Measurements from ENCODE around the gene DNALI1. TPM values are rescaled to one million over a fixed set of nuclear protein-coding genes. Genes with fewer than 3 reads are reported as not detected.

The DNALI1 gene
- total and polyA plus RNA-seq, 10 of the 15 experiments (the other 5 are each of a cell fraction or from before 2014, with no cell fraction given), result 0.03 to 0.13 (median 0.05) TPM; not detected in 7

DNA sequence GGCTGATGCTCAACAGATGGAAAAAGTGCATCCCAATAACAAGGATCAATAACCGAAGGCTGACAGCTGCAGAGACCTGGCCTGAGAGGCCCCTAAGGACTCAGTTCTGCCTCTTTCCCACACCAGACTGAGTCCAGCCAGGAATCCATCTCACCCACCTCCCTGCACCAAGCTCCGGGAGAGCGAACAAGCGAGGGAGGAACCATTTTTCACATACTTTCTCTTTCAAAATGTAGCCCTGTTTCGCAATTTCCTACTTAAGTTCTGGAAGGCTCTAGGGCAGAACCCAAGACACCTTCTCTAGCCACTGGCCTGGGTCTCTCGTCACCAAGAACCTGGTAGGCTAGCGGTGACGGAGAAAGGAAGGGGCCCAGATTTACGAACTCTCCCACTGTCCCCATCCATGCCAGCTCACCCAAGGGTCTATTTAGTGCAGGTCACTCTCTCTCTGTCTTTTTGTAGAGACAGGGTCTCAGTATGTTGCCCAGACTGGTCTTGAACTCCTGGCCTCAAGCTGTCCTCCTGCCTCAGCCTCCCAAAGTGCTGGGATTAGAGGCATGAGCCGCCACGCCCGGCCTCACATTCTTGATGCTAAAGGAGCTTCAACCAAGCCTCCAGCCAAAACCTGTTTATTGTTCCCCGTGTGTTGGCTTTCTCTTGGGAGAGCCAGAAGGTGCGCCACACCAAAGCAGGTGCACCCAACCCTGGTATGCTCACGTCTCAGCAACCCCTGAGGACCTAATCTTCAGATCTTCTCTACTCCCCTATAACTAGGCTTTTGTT lies 49.9 kb downstream of the DNALI1 start (continued):
- TF ChIP-seq, protein P1, sequence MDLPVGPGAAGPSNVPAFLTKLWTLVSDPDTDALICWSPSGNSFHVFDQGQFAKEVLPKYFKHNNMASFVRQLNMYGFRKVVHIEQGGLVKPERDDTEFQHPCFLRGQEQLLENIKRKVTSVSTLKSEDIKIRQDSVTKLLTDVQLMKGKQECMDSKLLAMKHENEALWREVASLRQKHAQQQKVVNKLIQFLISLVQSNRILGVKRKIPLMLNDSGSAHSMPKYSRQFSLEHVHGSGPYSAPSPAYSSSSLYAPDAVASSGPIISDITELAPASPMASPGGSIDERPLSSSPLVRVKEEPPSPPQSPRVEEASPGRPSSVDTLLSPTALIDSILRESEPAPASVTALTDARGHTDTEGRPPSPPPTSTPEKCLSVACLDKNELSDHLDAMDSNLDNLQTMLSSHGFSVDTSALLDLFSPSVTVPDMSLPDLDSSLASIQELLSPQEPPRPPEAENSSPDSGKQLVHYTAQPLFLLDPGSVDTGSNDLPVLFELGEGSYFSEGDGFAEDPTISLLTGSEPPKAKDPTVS (IDR thresholded peaks at IDR 0.05; ENCODE audit: low read depth, low read length), result no peak
- TF ChIP-seq NKRF (conservative IDR thresholded peaks at IDR 0.05), result no peak

DNA sequence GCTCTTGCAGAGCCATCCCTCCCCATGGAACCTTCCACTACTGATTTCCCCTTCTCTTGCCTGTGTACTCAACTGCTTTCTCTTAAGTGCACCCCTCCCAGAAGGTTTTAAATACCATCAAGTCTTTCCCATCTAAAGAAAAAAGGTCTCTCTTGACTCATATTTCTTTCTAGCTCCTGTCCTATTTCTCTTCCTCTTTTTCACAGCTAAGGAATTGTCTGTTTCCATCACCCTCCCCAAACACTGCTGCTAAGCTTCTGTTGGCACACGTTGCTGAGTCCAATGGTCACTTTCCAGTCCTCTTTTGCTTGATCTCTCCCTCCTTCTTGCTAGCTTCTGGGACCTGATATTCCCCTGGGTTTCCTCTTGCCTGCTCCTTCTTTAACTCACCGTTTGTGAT lies 52.3 kb downstream of the DNALI1 start:
- Histone ChIP-seq H3K4me1 (ENCODE audit: control insufficient read depth, insufficient read depth, low read length) (no peaks in the 10 kb centered on the region), H3K9me3 (replicated peaks; ENCODE audit: control insufficient read depth, insufficient read depth, low read length) (no peaks in the 10 kb centered on the region), H3K4me3 (no peak overlapping the region), H3K27me3 (replicated peaks in 1 of 2; ENCODE audit: control insufficient read depth in 2 of 2, insufficient read depth in 2 of 2, low read length in 1 of 2) (peaks cover 4 to 5% of the 10 kb centered on the region in 2 experiments; a peak in 2 of 4 replicates), H3K9ac (ENCODE audit: control insufficient read depth, insufficient read depth, low read length) (no peak overlapping the region), H4K20me1 (ENCODE audit: control insufficient read depth, insufficient read depth) (no peaks in the 10 kb centered on the region), H3K79me2 (ENCODE audit: control insufficient read depth, insufficient read depth, low read length) (no peaks in the 10 kb centered on the region), H3K27ac (ENCODE audit: control insufficient read depth, insufficient read depth) (no peak overlapping the region), H2AFZ (ENCODE audit: control insufficient read depth, low read depth, low read length) (no peak overlapping the region), H3K4me2 (ENCODE audit: control insufficient read depth, insufficient read depth) (no peak overlapping the region), H3K36me3 (ENCODE audit: control insufficient read depth in 2 of 2, insufficient read depth in 2 of 2, low read length in 1 of 2) (no peaks in the 10 kb centered on the region)
- FAIRE-seq (no peak), DNase-seq (ENCODE audit: low read depth, low spot score) (no peak), ATAC-seq (no peak)
- in situ Hi-C loops (cut with MboI) (loop anchor here (5.0 kb wide), 1 partner anchor 68 kb away; no protein-coding TSS in a partner anchor), intact Hi-C loops (cut with micrococcal nuclease; ENCODE audit: unreplicated experiment) (no loop called here)
- POLR2A ChIA-PET, result no interaction called here
- no TSS peak for BruUV-seq (replicated peaks)
- TF ChIP-seq, protein P2, sequence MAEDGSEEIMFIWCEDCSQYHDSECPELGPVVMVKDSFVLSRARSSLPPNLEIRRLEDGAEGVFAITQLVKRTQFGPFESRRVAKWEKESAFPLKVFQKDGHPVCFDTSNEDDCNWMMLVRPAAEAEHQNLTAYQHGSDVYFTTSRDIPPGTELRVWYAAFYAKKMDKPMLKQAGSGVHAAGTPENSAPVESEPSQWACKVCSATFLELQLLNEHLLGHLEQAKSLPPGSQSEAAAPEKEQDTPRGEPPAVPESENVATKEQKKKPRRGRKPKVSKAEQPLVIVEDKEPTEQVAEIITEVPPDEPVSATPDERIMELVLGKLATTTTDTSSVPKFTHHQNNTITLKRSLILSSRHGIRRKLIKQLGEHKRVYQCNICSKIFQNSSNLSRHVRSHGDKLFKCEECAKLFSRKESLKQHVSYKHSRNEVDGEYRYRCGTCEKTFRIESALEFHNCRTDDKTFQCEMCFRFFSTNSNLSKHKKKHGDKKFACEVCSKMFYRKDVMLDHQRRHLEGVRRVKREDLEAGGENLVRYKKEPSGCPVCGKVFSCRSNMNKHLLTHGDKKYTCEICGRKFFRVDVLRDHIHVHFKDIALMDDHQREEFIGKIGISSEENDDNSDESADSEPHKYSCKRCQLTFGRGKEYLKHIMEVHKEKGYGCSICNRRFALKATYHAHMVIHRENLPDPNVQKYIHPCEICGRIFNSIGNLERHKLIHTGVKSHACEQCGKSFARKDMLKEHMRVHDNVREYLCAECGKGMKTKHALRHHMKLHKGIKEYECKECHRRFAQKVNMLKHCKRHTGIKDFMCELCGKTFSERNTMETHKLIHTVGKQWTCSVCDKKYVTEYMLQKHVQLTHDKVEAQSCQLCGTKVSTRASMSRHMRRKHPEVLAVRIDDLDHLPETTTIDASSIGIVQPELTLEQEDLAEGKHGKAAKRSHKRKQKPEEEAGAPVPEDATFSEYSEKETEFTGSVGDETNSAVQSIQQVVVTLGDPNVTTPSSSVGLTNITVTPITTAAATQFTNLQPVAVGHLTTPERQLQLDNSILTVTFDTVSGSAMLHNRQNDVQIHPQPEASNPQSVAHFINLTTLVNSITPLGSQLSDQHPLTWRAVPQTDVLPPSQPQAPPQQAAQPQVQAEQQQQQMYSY (CRISPR knock-in tag; IDR thresholded peaks at IDR 0.05), result no peak
- TF ChIP-seq ZNF207 (IDR thresholded peaks at IDR 0.05; ENCODE audit: borderline replicate concordance) (no peak), STAT3 (IDR thresholded peaks at IDR 0.05; ENCODE audit: low read depth, low read length) (no peak), ZNF687 (IDR thresholded peaks at IDR 0.05) (no peak)
- CTCF ChIA-PET, result interaction anchor here (1.0 to 17.5 kb wide), 2 partner anchors 11 to 74 kb away, joined by 3 to 521 read pairs; partner anchors contain the start of gene CDCA8
- RAD21 ChIA-PET (ENCODE audit: unreplicated experiment), result interaction anchor here (2.5 kb wide), 1 partner anchor 73 kb away, joined by 6 read pairs; no protein-coding TSS in a partner anchor
- WGBS (ENCODE audit: insufficient coverage, insufficient replicate concordance, low lambda C conversion rate, missing lambda C conversion rate), result 3% methylated on average over 2 of the region's 2 CpGs
- SMC1A ChIA-PET (ENCODE audit: uncharacterized antibody, unreplicated experiment), result interaction anchor here (0.8 to 14.3 kb wide), 2 partner anchors 13 to 71 kb away, joined by 3 to 245 read pairs; no protein-coding TSS in a partner anchor
